ENCODE measurements around the gene TBC1D14. TPM values are rescaled to one million over a fixed set of nuclear protein-coding genes. Genes with fewer than 3 reads are reported as not detected.

The TBC1D14 gene
- total and polyA plus RNA-seq, 4 donors: 15.1 to 60.1 (median 46.4) TPM

DNA sequence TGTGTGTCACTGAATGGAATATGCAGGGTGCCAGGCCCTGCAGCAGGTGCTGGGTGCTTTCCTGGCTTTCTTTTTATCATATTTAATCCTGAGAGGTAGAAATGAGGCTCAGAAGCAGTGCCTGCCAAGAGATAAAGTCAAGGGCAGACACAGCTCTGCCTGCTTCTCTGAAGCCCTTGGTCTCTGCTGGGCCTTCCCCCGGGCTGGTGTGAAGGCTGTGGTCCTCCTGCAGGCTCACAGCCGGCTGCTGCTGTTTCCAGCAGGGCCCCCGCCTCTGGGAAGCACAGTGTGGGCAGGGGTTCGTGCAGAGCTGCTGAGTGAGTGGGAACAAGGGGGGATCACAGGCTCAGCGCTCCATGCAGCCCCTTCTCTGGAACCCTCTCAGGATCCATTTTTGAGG lies 49.6 kb downstream of the TBC1D14 start:
- Histone ChIP-seq H3K27ac (ENCODE audit: low read depth in 1 of 2, low read length in 1 of 2) (no peak overlapping the region), H3K36me3 (ENCODE audit: control insufficient read depth in 4 of 4, insufficient read depth in 4 of 4, low read length in 4 of 4) (no peaks in the 10 kb centered on the region), H3K27me3 (ENCODE audit: control insufficient read depth in 3 of 3, insufficient read depth in 3 of 3, low read length in 2 of 3) (no peaks in the 10 kb centered on the region), H3K4me3 (no peak overlapping the region), H3K9ac (ENCODE audit: insufficient read depth in 1 of 2, low read length in 2 of 2) (no peak overlapping the region), H3K4me1 (ENCODE audit: control insufficient read depth in 5 of 5, insufficient read depth in 5 of 5, low read length in 5 of 5) (peaks cover 0 to 15% (median 0%) of the 10 kb centered on the region in 5 donors), H3K9me3 (ENCODE audit: control insufficient read depth in 4 of 4, insufficient read depth in 3 of 4, low read length in 3 of 4) (no peaks in the 10 kb centered on the region)
- 91 to 92% methylated on average over 5 of the region's 5 CpGs for WGBS, 2 donors
- TF ChIP-seq, protein P1, sequence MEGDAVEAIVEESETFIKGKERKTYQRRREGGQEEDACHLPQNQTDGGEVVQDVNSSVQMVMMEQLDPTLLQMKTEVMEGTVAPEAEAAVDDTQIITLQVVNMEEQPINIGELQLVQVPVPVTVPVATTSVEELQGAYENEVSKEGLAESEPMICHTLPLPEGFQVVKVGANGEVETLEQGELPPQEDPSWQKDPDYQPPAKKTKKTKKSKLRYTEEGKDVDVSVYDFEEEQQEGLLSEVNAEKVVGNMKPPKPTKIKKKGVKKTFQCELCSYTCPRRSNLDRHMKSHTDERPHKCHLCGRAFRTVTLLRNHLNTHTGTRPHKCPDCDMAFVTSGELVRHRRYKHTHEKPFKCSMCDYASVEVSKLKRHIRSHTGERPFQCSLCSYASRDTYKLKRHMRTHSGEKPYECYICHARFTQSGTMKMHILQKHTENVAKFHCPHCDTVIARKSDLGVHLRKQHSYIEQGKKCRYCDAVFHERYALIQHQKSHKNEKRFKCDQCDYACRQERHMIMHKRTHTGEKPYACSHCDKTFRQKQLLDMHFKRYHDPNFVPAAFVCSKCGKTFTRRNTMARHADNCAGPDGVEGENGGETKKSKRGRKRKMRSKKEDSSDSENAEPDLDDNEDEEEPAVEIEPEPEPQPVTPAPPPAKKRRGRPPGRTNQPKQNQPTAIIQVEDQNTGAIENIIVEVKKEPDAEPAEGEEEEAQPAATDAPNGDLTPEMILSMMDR (IDR thresholded peaks at IDR 0.05; ENCODE audit: control extremely low read depth, extremely low read depth): no peak
- ATAC-seq (ENCODE audit: insufficient read depth, low FRiP score) (no peak), DNase-seq (no peak)

DNA sequence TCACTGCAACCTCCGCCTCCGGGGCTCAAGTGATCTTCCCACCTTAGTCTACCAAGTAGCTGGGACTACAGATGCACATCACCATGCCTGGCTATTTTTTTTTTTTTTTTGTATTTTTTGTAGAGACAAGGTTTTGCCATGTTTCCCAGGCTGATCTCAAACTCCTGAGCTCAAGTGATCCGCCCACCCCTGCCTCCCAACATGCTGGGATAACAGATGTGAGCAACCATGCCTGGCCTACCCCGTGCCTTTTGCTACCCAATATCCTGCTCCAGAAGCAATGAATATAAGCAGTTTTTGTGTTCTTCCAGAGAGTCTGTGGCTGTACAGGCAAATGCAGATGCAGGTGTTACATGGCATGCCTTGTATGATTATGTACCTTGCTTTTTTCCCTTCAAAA lies 50.5 kb downstream of the TBC1D14 start:
- TF ChIP-seq, protein P1 (IDR thresholded peaks at IDR 0.05; ENCODE audit: control extremely low read depth, extremely low read depth): no peak
- H3K9me3 ChIP-seq (ENCODE audit: control insufficient read depth in 4 of 4, insufficient read depth in 3 of 4, low read length in 3 of 4): no peaks in the 10 kb centered on the region
- ATAC-seq (ENCODE audit: insufficient read depth, low FRiP score) (no peak), DNase-seq (no peak)
- H3K27me3 ChIP-seq (ENCODE audit: control insufficient read depth in 3 of 3, insufficient read depth in 3 of 3, low read length in 2 of 3): no peaks in the 10 kb centered on the region
- no peak overlapping the region for H3K9ac ChIP-seq (ENCODE audit: insufficient read depth in 1 of 2, low read length in 2 of 2)
- no peak overlapping the region for H3K4me3 ChIP-seq
- 82 to 97% methylated on average over 4 of the region's 4 CpGs for WGBS, 2 donors
- no peak overlapping the region for H3K27ac ChIP-seq (ENCODE audit: low read depth in 1 of 2, low read length in 1 of 2)
- H3K36me3 ChIP-seq (ENCODE audit: control insufficient read depth in 4 of 4, insufficient read depth in 4 of 4, low read length in 4 of 4): no peaks in the 10 kb centered on the region
- peaks cover 0 to 12% (median 0%) of the 10 kb centered on the region in 5 donors for H3K4me1 ChIP-seq (ENCODE audit: control insufficient read depth in 5 of 5, insufficient read depth in 5 of 5, low read length in 5 of 5)

DNA sequence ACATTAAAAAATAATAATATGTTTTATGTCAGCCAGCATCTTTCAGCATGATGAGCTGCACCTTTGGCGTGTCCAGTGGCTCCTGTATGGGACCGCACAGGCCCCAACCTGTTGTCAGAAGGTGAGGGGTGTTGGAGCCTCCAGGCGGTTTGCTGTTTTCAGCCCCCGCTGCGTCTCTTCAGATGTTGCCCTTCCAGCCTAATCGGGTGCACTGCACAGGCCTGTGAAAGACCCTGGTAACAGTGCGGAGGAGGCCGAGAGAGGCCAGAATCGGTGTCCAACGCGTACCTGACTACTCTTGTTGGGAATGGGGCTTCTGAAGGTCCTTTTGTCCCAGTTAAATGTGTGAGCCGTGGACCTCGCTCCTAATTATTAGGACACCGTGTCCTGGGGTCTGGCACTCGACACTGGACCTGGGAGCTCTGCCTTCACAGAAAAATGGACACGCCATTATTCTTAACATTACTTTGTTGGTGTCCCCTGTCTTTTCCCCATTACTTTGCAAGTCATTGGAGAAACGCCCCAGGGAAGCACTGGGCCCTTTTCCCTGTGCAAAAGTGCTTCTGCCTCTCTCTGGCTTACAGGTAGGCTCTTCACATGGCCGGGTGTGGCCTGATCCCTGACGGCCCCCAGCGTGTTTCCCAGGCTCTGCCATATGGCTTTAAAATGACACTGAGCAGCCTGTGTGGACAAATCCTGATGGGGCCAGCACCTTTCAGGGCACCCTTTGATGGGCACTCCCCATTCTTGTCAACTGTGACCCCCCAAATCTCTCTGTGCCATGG lies 51.2 kb downstream of the TBC1D14 start:
- Histone ChIP-seq H3K9me3 (ENCODE audit: control insufficient read depth in 4 of 4, insufficient read depth in 3 of 4, low read length in 3 of 4) (no peaks in the 10 kb centered on the region), H3K4me3 (no peak overlapping the region), H3K27ac (ENCODE audit: low read depth in 1 of 2, low read length in 1 of 2) (no peak overlapping the region), H3K4me1 (ENCODE audit: control insufficient read depth in 5 of 5, insufficient read depth in 5 of 5, low read length in 5 of 5) (peaks cover 0 to 12% (median 0%) of the 10 kb centered on the region in 5 donors), H3K27me3 (ENCODE audit: control insufficient read depth in 3 of 3, insufficient read depth in 3 of 3, low read length in 2 of 3) (no peaks in the 10 kb centered on the region), H3K36me3 (ENCODE audit: control insufficient read depth in 4 of 4, insufficient read depth in 4 of 4, low read length in 4 of 4) (no peaks in the 10 kb centered on the region), H3K9ac (ENCODE audit: insufficient read depth in 1 of 2, low read length in 2 of 2) (no peak overlapping the region)
- ATAC-seq (ENCODE audit: insufficient read depth, low FRiP score): no peak
- WGBS, 2 donors: 93 to 96% methylated on average over 20 of the region's 20 CpGs
- no peak for DNase-seq
- TF ChIP-seq, protein P1 (IDR thresholded peaks at IDR 0.05; ENCODE audit: control extremely low read depth, extremely low read depth): no peak

Measured in lung (tissue), 12 donors.